ENCODE results near the gene SOCS3. TPM values are rescaled to one million over a fixed set of nuclear protein-coding genes. Genes with fewer than 3 reads are reported as not detected.

Gene SOCS3
- total and polyA plus RNA-seq, 2 experiments from 2014 or later = 13.2 to 32.9 TPM

DNA sequence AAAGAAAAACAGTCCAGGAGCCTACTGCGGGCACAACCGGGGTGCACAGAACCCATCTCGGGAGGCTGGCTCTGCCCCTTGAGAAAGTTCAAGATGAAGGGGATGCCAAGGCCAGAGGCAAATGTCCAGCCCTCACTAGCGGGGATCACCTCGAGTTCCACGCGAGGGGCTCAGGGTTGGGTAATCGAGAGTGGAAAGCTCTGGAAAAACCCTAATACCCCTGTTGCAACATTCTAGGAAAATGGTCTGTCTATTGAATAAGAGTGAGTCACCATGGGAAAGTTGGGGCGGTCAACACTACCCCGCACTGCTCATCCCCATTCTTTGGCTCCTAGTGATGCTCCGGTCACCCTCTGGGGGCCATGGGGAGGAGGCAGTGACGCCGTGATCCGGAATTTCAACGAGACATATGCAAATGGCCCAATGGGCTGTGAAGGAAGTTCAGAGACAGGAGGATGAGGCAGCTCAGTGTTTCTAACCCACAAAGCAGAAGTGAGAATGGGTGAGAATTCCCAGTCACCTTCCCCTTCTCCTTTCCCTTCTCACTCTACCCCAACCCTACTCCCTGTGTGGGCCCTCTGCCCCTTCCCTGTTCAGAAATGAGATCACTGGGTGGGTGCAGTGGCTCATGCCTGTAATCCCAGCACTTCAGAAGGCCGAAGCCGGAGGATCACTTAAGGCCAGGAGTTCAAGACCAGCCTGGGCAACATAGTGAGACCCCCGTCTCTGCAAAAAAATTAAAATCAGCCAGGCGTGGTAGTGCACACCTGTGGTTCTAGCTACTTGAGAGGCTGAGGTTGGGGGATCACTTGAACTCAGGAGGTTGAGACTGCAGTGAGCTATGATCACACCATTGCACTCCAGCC is 22.4 kb downstream of the SOCS3 start (continued):
- TF ChIP-seq, protein P1, sequence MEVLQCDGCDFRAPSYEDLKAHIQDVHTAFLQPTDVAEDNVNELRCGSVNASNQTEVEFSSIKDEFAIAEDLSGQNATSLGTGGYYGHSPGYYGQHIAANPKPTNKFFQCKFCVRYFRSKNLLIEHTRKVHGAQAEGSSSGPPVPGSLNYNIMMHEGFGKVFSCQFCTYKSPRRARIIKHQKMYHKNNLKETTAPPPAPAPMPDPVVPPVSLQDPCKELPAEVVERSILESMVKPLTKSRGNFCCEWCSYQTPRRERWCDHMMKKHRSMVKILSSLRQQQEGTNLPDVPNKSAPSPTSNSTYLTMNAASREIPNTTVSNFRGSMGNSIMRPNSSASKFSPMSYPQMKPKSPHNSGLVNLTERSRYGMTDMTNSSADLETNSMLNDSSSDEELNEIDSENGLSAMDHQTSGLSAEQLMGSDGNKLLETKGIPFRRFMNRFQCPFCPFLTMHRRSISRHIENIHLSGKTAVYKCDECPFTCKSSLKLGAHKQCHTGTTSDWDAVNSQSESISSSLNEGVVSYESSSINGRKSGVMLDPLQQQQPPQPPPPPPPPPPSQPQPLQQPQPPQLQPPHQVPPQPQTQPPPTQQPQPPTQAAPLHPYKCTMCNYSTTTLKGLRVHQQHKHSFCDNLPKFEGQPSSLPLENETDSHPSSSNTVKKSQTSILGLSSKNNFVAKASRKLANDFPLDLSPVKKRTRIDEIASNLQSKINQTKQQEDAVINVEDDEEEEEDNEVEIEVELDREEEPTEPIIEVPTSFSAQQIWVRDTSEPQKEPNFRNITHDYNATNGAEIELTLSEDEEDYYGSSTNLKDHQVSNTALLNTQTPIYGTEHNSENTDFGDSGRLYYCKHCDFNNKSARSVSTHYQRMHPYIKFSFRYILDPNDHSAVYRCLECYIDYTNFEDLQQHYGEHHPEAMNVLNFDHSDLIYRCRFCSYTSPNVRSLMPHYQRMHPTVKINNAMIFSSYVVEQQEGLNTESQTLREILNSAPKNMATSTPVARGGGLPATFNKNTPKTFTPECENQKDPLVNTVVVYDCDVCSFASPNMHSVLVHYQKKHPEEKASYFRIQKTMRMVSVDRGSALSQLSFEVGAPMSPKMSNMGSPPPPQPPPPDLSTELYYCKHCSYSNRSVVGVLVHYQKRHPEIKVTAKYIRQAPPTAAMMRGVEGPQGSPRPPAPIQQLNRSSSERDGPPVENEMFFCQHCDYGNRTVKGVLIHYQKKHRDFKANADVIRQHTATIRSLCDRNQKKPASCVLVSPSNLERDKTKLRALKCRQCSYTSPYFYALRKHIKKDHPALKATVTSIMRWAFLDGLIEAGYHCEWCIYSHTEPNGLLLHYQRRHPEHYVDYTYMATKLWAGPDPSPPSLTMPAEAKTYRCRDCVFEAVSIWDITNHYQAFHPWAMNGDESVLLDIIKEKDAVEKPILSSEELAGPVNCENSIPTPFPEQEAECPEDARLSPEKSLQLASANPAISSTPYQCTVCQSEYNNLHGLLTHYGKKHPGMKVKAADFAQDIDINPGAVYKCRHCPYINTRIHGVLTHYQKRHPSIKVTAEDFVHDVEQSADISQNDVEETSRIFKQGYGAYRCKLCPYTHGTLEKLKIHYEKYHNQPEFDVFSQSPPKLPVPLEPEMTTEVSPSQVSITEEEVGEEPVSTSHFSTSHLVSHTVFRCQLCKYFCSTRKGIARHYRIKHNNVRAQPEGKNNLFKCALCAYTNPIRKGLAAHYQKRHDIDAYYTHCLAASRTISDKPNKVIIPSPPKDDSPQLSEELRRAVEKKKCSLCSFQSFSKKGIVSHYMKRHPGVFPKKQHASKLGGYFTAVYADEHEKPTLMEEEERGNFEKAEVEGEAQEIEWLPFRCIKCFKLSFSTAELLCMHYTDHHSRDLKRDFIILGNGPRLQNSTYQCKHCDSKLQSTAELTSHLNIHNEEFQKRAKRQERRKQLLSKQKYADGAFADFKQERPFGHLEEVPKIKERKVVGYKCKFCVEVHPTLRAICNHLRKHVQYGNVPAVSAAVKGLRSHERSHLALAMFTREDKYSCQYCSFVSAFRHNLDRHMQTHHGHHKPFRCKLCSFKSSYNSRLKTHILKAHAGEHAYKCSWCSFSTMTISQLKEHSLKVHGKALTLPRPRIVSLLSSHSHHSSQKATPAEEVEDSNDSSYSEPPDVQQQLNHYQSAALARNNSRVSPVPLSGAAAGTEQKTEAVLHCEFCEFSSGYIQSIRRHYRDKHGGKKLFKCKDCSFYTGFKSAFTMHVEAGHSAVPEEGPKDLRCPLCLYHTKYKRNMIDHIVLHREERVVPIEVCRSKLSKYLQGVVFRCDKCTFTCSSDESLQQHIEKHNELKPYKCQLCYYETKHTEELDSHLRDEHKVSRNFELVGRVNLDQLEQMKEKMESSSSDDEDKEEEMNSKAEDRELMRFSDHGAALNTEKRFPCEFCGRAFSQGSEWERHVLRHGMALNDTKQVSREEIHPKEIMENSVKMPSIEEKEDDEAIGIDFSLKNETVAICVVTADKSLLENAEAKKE (CRISPR knock-in tag; IDR thresholded peaks at IDR 0.05) = no peak
- TF ChIP-seq EZH2phosphoT487 (IDR thresholded peaks at IDR 0.05; ENCODE audit: unreplicated experiment) (no peak), NANOG (IDR thresholded peaks at IDR 0.05; ENCODE audit: borderline replicate concordance) (no peak), POLR2AphosphoS5 (IDR thresholded peaks at IDR 0.05; ENCODE audit: low read depth) (no peak), CREB1 (CRISPR knock-in tag; IDR thresholded peaks at IDR 0.05; ENCODE audit: low read depth) (no peak), ZNF114 (CRISPR knock-in tag; IDR thresholded peaks at IDR 0.05) (no peak)
- TF ChIP-seq, protein P2, sequence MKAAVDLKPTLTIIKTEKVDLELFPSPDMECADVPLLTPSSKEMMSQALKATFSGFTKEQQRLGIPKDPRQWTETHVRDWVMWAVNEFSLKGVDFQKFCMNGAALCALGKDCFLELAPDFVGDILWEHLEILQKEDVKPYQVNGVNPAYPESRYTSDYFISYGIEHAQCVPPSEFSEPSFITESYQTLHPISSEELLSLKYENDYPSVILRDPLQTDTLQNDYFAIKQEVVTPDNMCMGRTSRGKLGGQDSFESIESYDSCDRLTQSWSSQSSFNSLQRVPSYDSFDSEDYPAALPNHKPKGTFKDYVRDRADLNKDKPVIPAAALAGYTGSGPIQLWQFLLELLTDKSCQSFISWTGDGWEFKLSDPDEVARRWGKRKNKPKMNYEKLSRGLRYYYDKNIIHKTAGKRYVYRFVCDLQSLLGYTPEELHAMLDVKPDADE (IDR thresholded peaks at IDR 0.05) = no peak

DNA sequence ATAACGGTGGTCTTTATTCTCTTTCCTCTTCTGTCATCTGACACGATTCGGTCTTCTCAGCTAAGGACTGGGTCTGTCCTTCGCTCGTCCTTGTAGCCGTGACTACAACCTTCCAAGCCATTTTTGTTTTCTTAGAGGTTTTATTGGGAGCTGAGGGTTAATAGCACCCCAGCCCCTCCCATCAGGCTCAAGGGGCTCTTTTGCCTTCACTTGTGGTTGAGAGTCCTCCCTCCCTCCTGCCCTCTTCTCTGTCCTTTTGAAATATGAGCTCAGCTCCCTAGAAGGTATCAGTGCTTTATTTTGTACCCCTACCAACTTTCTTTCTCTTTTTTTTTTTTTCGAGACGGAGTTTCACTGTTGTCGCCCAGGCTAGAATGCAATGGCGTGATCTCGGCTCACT is 24.7 kb downstream of the SOCS3 start:
- Histone ChIP-seq H3K4me3 (no peak overlapping the region), H3K27me3 (ENCODE audit: insufficient read depth) (no peaks in the 10 kb centered on the region), H3K9me2 (ENCODE audit: insufficient read depth) (no peaks in the 10 kb centered on the region), H3K79me2 (replicated peaks; ENCODE audit: insufficient read depth) (no peaks in the 10 kb centered on the region), H3F3A (replicated peaks; ENCODE audit: low read depth) (no peaks in the 10 kb centered on the region; the same call in 1 of the 2 replicates), H3K4me1 (ENCODE audit: insufficient read depth) (peaks cover 11% of the 10 kb centered on the region; the same call in 1 of the 2 replicates), H3K27ac (ENCODE audit: low read depth) (no peak overlapping the region), H3K4me2 (no peak overlapping the region), H3K36me3 (ENCODE audit: insufficient read depth) (no peaks in the 10 kb centered on the region), H4K20me1 (replicated peaks; ENCODE audit: insufficient read depth) (no peaks in the 10 kb centered on the region), H2AFZ (peak overlapping the region; percentile 28; the same call in 1 of the 2 replicates)
- Mint-ChIP-seq H3K4me1 (peaks cover 26% of the 10 kb centered on the region), H3K27ac (no peak overlapping the region), H3K36me3 (ENCODE audit: low read depth) (no peaks in the 10 kb centered on the region; the same call in 2 of the 3 replicates), H3K27me3 (ENCODE audit: insufficient read depth, low read depth, poor library complexity) (peaks cover 24% of the 10 kb centered on the region), H3K9me3 (peaks cover 2% of the 10 kb centered on the region; the same call in 1 of the 3 replicates), H3K4me3 (no peak overlapping the region)
- DNase-seq (ENCODE audit: low spot score) (no peak), ATAC-seq (no peak)
- TF ChIP-seq CREB1 (CRISPR knock-in tag; IDR thresholded peaks at IDR 0.05; ENCODE audit: low read depth) (no peak), EZH2 (IDR thresholded peaks at IDR 0.05; ENCODE audit: low read depth, unreplicated experiment) (no peak), JUNB (IDR thresholded peaks at IDR 0.05; ENCODE audit: unreplicated experiment) (no peak)
